ENCODE data around the gene SNRPA.

- no peak for TF ChIP-seq CTCF (conservative IDR thresholded peaks at IDR 0.05 in 1 of 2, IDR thresholded peaks at IDR 0.05 in 1 of 2; ENCODE audit: extremely low read depth in 1 of 2, insufficient read depth in 1 of 2, low read depth in 1 of 2, low read length in 2 of 2)
- no peak for TF ChIP-seq EZH2 (IDR thresholded peaks at IDR 0.05; ENCODE audit: borderline replicate concordance, low read length)
Observed at GRCh38 chr19:40739030-40739839, 11.8 kb upstream of the SNRPA start.

Data from mammary epithelial cell (primary cell).